Calu3 (cell line): ENCODE data around the gene FERMT3. TPM values are rescaled to one million over a fixed set of nuclear protein-coding genes. Genes with fewer than 3 reads are reported as not detected.
A peak's percentile ranks its signal among the peaks of the same experiment; 100 is the strongest.

Experiments
- BruUV-seq: library from RNA; stranded (reverse); fragments of 400-500 nt; replicated peaks from 2 replicates; lab custom pipeline; 2021; lab: Mats Ljungman, UMichigan
- CTCF ChIA-PET: fragments of 300-600 bp; sonication (Branson Sonifier 250); formaldehyde crosslinking; loops from one replicate; lab custom pipeline; 2022; ENCODE audit warnings: antibody characterized with exemption; lab: Charles Lee
- DNase-seq: peaks from one replicate; pipeline ENCODE4 v3.0.0; 2022
- H3K27ac Mint-ChIP-seq: one replicate; pipeline ENCODE4 v1.8.0; 2022; ENCODE audit warnings: mixed read lengths; ENCODE audit not compliant: unreplicated experiment
- H3K27me3 Mint-ChIP-seq: one replicate; pipeline ENCODE4 v1.8.0; 2022; ENCODE audit warnings: mixed read lengths; ENCODE audit not compliant: unreplicated experiment
- H3K36me3 Mint-ChIP-seq: one replicate; pipeline ENCODE4 v1.8.0; 2022; ENCODE audit warnings: mild to moderate bottlenecking, moderate library complexity, mixed read lengths; ENCODE audit not compliant: insufficient read depth, unreplicated experiment
- H3K4me1 Mint-ChIP-seq: one replicate; pipeline ENCODE4 v1.8.0; 2022; ENCODE audit warnings: mild to moderate bottlenecking, low read depth, mixed read lengths; ENCODE audit not compliant: unreplicated experiment
- H3K4me3 Mint-ChIP-seq: one replicate; pipeline ENCODE4 v1.8.0; 2022; ENCODE audit warnings: mild to moderate bottlenecking, low read depth, moderate library complexity, mixed read lengths; ENCODE audit not compliant: unreplicated experiment
- H3K9me3 Mint-ChIP-seq: one replicate; pipeline ENCODE4 v1.8.0; 2022; ENCODE audit warnings: low read depth, mixed read lengths; ENCODE audit not compliant: unreplicated experiment
- CTCF ChIP-seq: fragments of 200-600 bp; IDR thresholded peaks from one replicate; pipeline ENCODE4 v1.8.0; 2022; ENCODE audit warnings: antibody characterized with exemption; ENCODE audit not compliant: unreplicated experiment
- intact Hi-C: fragments of 100-400 bp; cut with micrococcal nuclease; formaldehyde crosslinking; loops from one replicate; pipeline ENCODE4 v1.10.0; 2022; ENCODE audit not compliant: unreplicated experiment
- total RNA-seq: library from RNA; stranded (reverse); gene quantifications from 2 replicates; pipeline ENCODE4 v1.2.3, GENCODE V29; 2022

Gene FERMT3
- total RNA-seq, 1 experiment from 2014 or later = 16.6 TPM

GRCh38 chr11:64232182-64232966 is 25.9 kb downstream of the FERMT3 start:
- DNase-seq = no peak
- H3K4me3 Mint-ChIP-seq = peak overlapping the region; percentile 92
- no peak for TF ChIP-seq CTCF
- intact Hi-C loops = no loop called here
- CTCF ChIA-PET = no interaction called here
- peaks cover 15% of the 10 kb centered on the region for H3K4me1 Mint-ChIP-seq
- H3K9me3 Mint-ChIP-seq = no peaks in the 10 kb centered on the region
- no peak overlapping the region for H3K27ac Mint-ChIP-seq
- no peaks in the 10 kb centered on the region for H3K27me3 Mint-ChIP-seq
- BruUV-seq = no TSS peak
- H3K36me3 Mint-ChIP-seq = peaks cover 81% of the 10 kb centered on the region

DNA sequence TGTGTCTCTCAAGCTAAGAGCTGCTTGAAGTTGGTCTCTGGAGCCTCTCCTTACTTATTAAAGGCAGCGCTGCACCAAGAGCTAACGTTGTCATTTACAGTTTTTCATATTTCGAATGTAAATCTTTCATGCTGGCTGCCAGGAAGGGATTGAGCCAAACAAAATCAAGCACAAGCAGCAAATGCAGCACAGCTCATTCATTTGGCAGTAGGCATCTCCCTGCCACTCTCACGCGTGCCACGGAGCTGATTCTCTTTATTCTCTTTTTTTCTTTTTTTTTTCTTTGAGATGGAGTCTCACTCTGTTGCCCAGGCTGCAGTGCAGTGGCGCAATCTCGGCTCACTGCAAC is 26.4 kb downstream of the FERMT3 start:
- Mint-ChIP-seq H3K9me3 (no peaks in the 10 kb centered on the region), H3K27ac (peak overlapping the region; percentile 69), H3K4me1 (peaks cover 15% of the 10 kb centered on the region), H3K4me3 (peak overlapping the region; percentile 82), H3K27me3 (no peaks in the 10 kb centered on the region), H3K36me3 (peaks cover 81% of the 10 kb centered on the region)
- DNase-seq = no peak
- TF ChIP-seq CTCF = no peak
- BruUV-seq = no TSS peak
- intact Hi-C loops = no loop called here
- CTCF ChIA-PET = no interaction called here

DNA sequence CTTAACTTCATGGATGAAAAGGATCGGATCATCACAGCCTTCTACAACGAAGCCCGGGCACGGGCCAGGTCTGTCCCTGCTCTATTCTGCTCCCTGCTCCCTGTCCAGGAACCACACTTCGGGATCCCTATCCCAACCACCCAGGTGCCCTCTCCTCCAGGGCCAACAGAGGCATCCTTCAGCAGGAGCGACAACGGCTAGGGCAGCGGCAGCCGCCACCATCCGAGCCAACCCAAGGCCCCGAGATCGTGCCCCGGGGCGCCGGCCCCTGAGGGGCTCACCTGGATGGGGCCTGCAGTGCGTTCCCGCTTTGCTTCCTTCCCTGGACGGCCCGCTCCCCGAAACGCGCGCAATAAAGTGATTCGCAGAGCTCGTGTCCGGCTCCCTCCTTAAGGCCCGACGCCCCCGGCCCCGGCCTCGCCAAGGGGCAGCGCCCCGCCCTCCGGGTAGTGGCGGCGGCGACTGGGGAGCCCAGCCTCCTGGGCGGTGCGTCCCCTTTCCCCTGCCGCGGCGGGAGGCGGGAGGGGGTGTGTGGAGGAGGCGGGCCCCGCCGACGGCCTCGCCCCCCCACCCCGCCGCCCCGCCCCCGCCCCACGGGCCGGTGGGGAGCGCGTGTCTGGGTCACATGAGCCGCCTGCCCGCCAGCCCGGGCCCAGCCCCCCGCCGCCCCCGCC is 27.5 kb downstream of the FERMT3 start, which contains the start of gene VEGFB:
VEGFB (plus strand) TSS at position 672 of the 674 bp plus-strand sequence. CDS start 250 bp downstream, outside the sequence.
- H3K9me3 Mint-ChIP-seq = no peaks in the 10 kb centered on the region
- no peak for TF ChIP-seq CTCF
- no peaks in the 10 kb centered on the region for H3K27me3 Mint-ChIP-seq
- BruUV-seq = TSS peak; percentile 37
- intact Hi-C loops = no loop called here
- CTCF ChIA-PET = no interaction called here
- H3K27ac Mint-ChIP-seq = peak within 1 kb of the TSS; percentile 69
- H3K4me1 Mint-ChIP-seq = peaks cover 15% of the 10 kb centered on the region
- peak within 1 kb of the TSS; percentile 82 for H3K4me3 Mint-ChIP-seq
- DNase-seq = peak; percentile 79
- peaks cover 86% of the 10 kb centered on the region for H3K36me3 Mint-ChIP-seq

GRCh38 chr11:64234647-64235379 is 28.3 kb downstream of the FERMT3 start:
- Mint-ChIP-seq H3K4me3 (peak overlapping the region; percentile 82), H3K27me3 (no peaks in the 10 kb centered on the region), H3K36me3 (peaks cover 86% of the 10 kb centered on the region), H3K9me3 (no peaks in the 10 kb centered on the region), H3K27ac (no peak overlapping the region), H3K4me1 (peaks cover 18% of the 10 kb centered on the region)
- peak; percentile 67 for DNase-seq
- TF ChIP-seq CTCF = no peak
- CTCF ChIA-PET = no interaction called here
- no TSS peak for BruUV-seq
- intact Hi-C loops = no loop called here
